Immature natural killer cell (primary cell): Measurements from ENCODE around the gene CAPZA1. TPM values are rescaled to one million over a fixed set of nuclear protein-coding genes. Genes with fewer than 3 reads are reported as not detected.

Source experiments
- DNase-seq, 3 donors: peaks; one replicate each; pipeline ENCODE4 v3.0.0; 2022; ENCODE audit warnings: mixed read lengths in 1 of 3
- H3K27ac Mint-ChIP-seq, 6 donors: one replicate each; pipeline ENCODE4 v1.8.0; 2020; ENCODE audit warnings: mixed read lengths in 6 of 6, mild to moderate bottlenecking in 5 of 6, inconsistent platforms in 4 of 6, moderate library complexity in 3 of 6
- H3K27me3 Mint-ChIP-seq, 3 donors: one replicate each; pipeline ENCODE4 v1.8.0; 2020 to 2021; ENCODE audit warnings: low read depth in 3 of 3, mild to moderate bottlenecking in 3 of 3, mixed read lengths in 3 of 3, moderate library complexity in 3 of 3, inconsistent platforms in 1 of 3
- H3K36me3 Mint-ChIP-seq, 3 donors: one replicate each; pipeline ENCODE4 v1.8.0; 2020; ENCODE audit warnings: mixed read lengths in 3 of 3, inconsistent platforms in 2 of 3, mild to moderate bottlenecking in 2 of 3
- H3K4me1 Mint-ChIP-seq, 2 donors: one replicate each; pipeline ENCODE4 v1.8.0; 2020; ENCODE audit warnings: inconsistent platforms in 2 of 2, mild to moderate bottlenecking in 2 of 2, mixed read lengths in 2 of 2, moderate library complexity in 1 of 2
- H3K4me3 Mint-ChIP-seq, 5 donors: one replicate each; pipeline ENCODE4 v1.8.0; 2020; ENCODE audit warnings: mild to moderate bottlenecking in 5 of 5, mixed read lengths in 5 of 5, inconsistent platforms in 3 of 5, moderate library complexity in 3 of 5
- H3K9me3 Mint-ChIP-seq, 6 donors: one replicate each; pipeline ENCODE4 v1.8.0; 2020; ENCODE audit warnings: mild to moderate bottlenecking in 6 of 6, mixed read lengths in 6 of 6, inconsistent platforms in 4 of 6, moderate library complexity in 3 of 6
- polyA plus RNA-seq, 3 donors: library from polyadenylated mRNA; unstranded; fragments of 300-500 nt; fragmentation: Illumina TruSeq; gene quantifications; one replicate each; pipeline ENCODE4 v1.2.3, GENCODE V29; 2021

CAPZA1 gene
- polyA plus RNA-seq, 3 donors from 2014 or later, result 199 to 264 (median 207) TPM

DNA sequence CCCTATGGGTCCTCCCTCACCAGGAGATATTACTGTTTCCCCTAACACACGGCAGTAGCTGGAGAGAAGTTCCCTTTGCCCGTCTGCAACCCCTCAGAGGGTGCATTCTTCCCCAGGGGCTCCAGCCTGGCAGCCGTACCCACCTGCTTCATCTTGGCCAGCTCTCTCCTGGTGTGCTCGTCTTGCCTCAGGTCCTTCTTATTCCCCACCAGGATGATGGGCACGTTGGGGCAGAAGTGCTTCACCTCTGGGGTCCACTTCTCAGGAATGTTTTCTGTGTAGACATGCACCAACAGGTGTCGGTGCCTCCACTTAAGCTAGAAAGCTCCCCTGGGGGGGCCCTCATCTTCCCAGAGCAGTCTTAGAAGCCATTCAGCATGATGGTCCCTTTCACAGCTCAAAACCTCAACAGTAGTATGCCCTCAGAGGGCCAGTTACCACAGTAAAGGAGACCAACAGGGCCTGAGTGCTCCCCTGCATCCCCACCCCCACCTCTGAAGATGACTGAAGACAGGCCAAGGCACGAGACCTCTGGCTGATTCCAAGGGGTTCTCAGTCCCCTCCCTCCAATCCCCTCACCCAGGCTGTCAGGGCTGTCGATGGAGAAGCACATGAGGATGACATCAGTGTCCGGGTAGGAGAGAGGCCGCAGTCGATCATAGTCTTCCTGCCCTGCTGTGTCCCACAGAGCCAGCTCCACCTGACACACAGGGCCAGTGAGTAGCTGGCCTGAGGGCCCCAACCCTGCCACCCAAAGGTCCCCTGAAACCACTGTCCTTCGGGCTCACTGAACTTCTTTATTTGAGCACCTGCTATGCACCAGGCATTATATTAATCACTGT, 83.0 kb downstream of the CAPZA1 start:
- Mint-ChIP-seq H3K4me3 (peak overlapping the region; percentile 21 to 83 (median 57)), H3K9me3 (no peaks in the 10 kb centered on the region), H3K27ac (peak overlapping the region; percentile 85 to 97 (median 94)), H3K4me1 (peaks cover 84 to 87% of the 10 kb centered on the region in 2 donors), H3K27me3 (peaks cover 2 to 14% (median 12%) of the 10 kb centered on the region in 3 donors), H3K36me3 (peaks cover 0 to 25% (median 9%) of the 10 kb centered on the region in 3 donors)
- no peak for DNase-seq

DNA sequence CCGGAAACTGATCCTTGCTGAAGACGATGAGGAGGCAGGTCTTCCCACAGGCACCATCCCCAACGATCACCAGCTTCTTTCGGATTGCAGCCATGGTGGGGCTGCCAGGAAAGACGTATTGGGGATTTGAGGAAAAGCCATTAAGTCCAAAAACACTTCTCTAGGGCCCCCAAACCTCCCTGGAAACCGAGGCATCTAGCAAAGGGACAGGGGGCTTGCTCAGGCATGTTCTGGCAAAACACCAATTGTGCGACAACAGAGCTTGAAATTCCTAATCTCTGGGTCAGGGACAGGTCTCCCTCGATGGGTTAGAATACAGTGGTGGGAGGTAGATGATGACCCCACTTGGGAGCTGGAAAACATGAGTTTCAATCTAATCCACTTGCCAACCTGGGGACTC, 84.1 kb downstream of the CAPZA1 start:
- Mint-ChIP-seq H3K36me3 (peaks cover 0 to 22% (median 9%) of the 10 kb centered on the region in 3 donors), H3K27me3 (peaks cover 2 to 14% (median 12%) of the 10 kb centered on the region in 3 donors), H3K4me3 (peak overlapping the region; percentile 88 to 99 (median 92)), H3K27ac (peak overlapping the region; percentile 67 to 97 (median 94)), H3K4me1 (peaks cover 84 to 87% of the 10 kb centered on the region in 2 donors), H3K9me3 (no peaks in the 10 kb centered on the region)
- no peak for DNase-seq

DNA sequence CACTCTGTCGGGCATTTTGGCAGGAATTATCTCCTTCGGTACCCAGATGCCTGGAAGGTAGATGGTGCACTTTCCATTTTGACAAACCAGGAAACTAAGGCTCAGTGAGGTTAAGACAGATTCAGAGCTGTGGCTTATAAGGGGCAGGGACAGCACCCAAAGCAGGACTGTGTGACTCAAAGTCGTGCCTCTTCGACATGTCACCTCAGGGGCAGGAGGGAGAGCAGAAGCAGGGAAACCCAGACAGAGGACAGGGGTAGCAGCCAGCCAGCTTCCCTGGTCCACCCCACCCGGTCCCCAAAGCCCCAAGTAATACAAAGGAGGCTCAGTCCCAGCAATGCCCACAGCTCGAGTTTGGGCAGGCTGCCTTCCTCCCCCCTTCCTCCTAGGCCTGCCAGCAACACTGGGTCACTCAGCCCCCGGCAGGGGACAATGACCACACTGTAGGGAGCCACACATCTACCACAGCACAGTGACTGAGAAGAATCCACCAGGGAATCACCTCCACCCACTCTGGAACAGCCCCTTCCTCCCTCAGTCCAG, 84.8 kb downstream of the CAPZA1 start:
- no peak for DNase-seq

DNA sequence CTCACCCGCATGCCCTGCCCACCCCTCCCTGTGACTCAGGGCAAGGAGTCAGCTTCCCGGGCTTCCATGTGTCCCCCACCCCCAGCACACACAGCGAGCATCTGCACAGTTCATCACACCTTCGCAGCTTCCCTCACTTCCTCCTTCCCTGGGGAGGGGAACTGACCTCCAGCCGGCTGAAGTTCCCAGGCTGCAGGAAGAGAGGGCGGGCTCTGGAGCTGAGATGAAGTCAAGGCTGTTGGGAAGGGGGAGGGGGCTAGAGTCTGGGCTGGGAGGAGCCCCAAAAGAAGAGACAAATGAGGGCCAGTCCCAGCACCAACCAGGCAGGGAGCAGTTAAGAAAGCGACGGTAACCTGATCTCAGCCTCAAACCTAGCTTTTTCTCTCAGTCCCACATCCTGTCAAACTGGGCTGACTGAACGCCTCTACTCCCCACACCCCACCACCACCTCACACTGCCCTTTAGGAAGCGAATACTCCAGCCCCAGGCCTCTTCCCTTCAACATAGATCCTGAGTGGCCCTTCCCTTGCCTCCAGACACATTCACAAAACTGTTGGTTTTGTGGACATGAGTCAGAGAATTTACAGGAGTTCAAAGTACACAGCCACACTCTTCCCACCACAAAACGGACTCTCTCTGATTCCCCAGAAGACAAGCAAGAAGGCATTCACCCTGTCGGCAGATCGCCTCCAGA, 85.4 kb downstream of the CAPZA1 start:
- Mint-ChIP-seq H3K27ac (peak overlapping the region; percentile 90 to 97 (median 95)), H3K4me1 (peaks cover 70 to 74% of the 10 kb centered on the region in 2 donors)

More for the DNA sequence above, 84.8 kb downstream of the CAPZA1 start:
- Mint-ChIP-seq H3K4me3 (peak overlapping the region; percentile 88 to 99 (median 92)), H3K4me1 (peaks cover 76 to 81% of the 10 kb centered on the region in 2 donors), H3K9me3 (no peaks in the 10 kb centered on the region), H3K27me3 (peaks cover 2 to 14% (median 12%) of the 10 kb centered on the region in 3 donors), H3K27ac (peak overlapping the region; percentile 90 to 97 (median 95)), H3K36me3 (peaks cover 0 to 17% (median 9%) of the 10 kb centered on the region in 3 donors)

DNA sequence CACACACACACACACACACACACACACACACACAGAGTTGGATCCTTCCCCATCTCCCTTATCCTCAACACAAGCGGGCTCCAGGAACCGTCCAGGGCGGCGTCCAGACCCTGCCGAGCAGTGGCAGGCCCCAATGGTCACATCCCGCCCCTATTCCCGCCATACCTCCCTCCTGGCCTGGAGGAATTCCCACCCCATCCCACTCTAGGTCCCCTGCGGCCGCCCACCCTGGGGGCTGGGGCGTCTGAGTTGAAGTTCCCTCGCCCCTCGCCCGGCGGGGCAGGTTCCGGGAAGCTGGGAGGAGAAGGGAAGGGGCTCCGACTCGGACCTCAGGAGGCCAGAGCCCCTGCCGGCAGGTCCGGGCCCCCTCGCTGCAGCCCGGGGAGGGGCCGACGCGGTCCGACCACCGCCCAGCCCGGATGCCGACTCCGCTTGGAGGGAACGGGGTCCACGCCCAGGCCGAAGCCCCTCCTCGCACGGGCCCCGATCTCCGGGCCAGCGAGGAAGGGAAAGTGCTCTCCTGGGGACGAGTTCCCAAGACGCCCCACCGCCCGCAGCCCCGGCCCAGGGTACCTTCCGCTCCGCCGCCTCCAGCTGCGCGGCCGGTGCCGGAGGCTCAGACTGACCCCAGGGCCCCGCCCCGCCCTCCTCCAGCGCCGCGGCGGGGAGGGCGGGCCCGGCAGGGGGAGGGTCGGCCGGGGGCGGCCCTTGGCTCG, 87.0 kb downstream of the CAPZA1 start, which contains the start of gene RHOC:
Gene RHOC (minus strand): TSS at position 623 of the 716 bp plus-strand sequence. CDS start 3,328 bp downstream, outside the sequence.
- peaks cover 0 to 9% (median 9%) of the 10 kb centered on the region in 3 donors for H3K36me3 Mint-ChIP-seq
- H3K4me3 Mint-ChIP-seq, result peak within 1 kb of the TSS; percentile 90 to 99 (median 92)
- DNase-seq, result peak; percentile 70 to 75 (median 70)
- H3K27ac Mint-ChIP-seq, result peak within 1 kb of the TSS; percentile 91 to 97 (median 95)
- peaks cover 2 to 13% (median 10%) of the 10 kb centered on the region in 3 donors for H3K27me3 Mint-ChIP-seq
- no peaks in the 10 kb centered on the region for H3K9me3 Mint-ChIP-seq
- peaks cover 54 to 59% of the 10 kb centered on the region in 2 donors for H3K4me1 Mint-ChIP-seq

More for the DNA sequence above, 85.4 kb downstream of the CAPZA1 start:
- Mint-ChIP-seq H3K36me3 (peaks cover 0 to 12% (median 9%) of the 10 kb centered on the region in 3 donors), H3K4me3 (peak overlapping the region; percentile 88 to 99 (median 92)), H3K9me3 (no peaks in the 10 kb centered on the region), H3K27me3 (peaks cover 2 to 14% (median 10%) of the 10 kb centered on the region in 3 donors)
- peak; percentile 65 to 71 (median 67) for DNase-seq

DNA sequence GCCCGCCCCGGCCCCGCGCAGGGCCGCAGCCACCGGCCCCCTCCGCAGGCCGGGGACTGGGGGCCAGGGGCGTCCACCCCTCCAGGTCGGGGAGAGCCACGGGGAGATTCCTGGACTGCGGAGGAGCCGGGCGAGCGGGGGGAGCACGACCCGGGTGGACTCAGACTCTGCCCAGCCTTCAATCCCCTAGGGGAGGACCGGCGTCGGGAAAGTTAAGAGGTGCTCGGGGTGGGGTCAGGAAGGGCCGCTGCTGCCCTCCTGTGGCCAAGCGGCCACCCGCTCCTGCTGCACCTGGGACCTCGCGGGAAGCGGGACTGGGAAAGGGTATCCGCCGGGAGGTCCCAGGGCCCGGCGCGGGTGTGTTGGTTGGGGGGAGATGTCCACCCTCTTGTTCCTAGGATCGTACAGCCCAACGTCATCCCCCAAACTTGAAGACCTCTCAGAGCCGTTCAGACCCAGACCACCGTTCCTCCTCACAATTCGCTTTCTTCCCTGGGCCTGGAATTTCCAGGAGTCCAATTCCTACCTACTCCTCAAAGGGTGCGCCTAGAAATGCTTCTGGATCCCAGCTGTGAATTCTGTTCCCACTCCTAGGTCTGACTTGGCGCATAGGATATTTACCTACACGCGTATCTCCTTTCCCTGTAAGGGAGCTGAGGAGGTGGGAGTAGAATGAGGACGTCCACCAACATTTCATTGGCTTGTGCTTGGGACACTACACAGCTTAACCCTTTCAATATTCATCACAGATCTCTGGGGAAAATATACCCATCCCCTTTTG, 87.8 kb downstream of the CAPZA1 start:
- DNase-seq, result peak; percentile 73 to 76 (median 75)
- Mint-ChIP-seq H3K4me3 (peak overlapping the region; percentile 83 to 90 (median 87)), H3K27me3 (peaks cover 2 to 13% (median 10%) of the 10 kb centered on the region in 3 donors), H3K36me3 (peaks cover 0 to 5% (median 3%) of the 10 kb centered on the region in 3 donors), H3K27ac (peak overlapping the region; percentile 71 to 93 (median 82)), H3K9me3 (no peaks in the 10 kb centered on the region), H3K4me1 (peaks cover 47 to 51% of the 10 kb centered on the region in 2 donors)

DNA sequence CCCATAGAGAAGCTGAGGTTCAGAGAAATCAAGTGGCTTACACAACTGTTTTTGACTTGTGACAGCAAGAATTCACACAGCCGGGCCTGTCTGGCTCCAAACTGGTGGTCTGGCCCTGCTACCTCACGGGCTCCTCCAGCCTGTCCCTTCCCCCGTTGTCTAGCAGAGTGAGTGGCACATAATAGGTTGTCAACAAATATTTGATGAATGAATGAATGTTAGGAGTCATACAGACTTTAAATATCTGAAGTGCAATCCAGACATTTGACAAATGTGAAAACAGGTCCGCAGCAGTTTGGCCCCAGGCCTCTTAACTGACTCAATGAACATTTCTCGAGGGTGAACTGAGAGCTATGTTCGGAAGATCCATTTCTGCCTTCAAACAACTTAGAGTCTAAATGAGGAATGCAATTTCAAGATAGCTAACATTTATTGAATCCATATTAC, 88.4 kb downstream of the CAPZA1 start:
- Mint-ChIP-seq H3K4me3 (peak overlapping the region; percentile 83 to 90 (median 87)), H3K27ac (peak overlapping the region; percentile 63 to 91 (median 80)), H3K36me3 (peaks cover 0 to 3% (median 3%) of the 10 kb centered on the region in 3 donors), H3K4me1 (peaks cover 40 to 45% of the 10 kb centered on the region in 2 donors), H3K9me3 (no peaks in the 10 kb centered on the region), H3K27me3 (peaks cover 5 to 13% (median 10%) of the 10 kb centered on the region in 3 donors)
- no peak for DNase-seq

DNA sequence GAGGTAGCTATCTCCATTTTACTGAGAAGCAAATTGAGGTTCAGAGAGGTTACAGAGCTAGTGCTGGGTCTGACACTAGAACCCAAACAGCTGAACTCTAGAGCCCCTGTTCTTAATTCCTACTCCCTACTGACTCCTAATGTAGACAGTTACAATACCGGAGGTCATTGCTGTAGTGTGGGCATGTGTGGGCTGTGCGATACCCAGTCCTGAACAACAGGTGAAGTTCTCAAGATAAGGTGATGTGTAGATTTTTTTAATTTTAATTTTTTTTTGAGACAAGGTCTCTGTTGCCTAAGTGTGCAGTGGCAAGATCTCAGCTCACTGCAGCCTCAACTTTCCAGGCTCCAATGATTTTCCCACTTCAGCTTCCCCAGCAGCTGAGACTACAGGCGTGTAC, 88.9 kb downstream of the CAPZA1 start:
- peak overlapping the region in 4 of 5 donors; percentile 83 to 89 (median 86) for H3K4me3 Mint-ChIP-seq
- peaks cover 37 to 41% of the 10 kb centered on the region in 2 donors for H3K4me1 Mint-ChIP-seq

DNA sequence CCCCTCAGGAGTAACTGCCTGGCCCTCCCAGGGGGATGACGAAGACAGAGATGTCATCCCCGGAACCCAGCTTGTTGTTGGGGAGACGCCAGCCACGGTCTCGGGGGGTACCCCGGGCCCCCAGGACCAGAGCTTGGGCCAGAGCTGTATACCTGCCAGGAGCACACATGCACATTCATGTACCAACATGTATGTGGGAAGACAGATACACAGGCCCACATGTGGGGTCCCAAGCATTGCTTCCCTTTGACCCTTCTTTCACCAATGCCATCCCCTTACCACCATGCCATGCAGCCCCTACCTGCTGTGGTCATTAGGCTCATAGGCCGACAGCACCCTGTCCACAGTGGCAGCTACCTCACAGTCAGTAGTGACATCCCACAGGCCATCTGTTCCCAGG, 90.5 kb downstream of the CAPZA1 start:
- H3K36me3 Mint-ChIP-seq, result no peaks in the 10 kb centered on the region
- H3K27ac Mint-ChIP-seq, result no peak overlapping the region
- H3K4me1 Mint-ChIP-seq, result peaks cover 30 to 35% of the 10 kb centered on the region in 2 donors
- no peak for DNase-seq
- H3K4me3 Mint-ChIP-seq, result no peak overlapping the region
- H3K27me3 Mint-ChIP-seq, result peaks cover 9 to 10% (median 9%) of the 10 kb centered on the region in 3 donors
- no peaks in the 10 kb centered on the region for H3K9me3 Mint-ChIP-seq

More for the DNA sequence above, 88.9 kb downstream of the CAPZA1 start:
- DNase-seq, result no peak
- peaks cover 5 to 13% (median 10%) of the 10 kb centered on the region in 3 donors for H3K27me3 Mint-ChIP-seq
- H3K27ac Mint-ChIP-seq, result no peak overlapping the region
- no peaks in the 10 kb centered on the region for H3K9me3 Mint-ChIP-seq
- H3K36me3 Mint-ChIP-seq, result no peaks in the 10 kb centered on the region

DNA sequence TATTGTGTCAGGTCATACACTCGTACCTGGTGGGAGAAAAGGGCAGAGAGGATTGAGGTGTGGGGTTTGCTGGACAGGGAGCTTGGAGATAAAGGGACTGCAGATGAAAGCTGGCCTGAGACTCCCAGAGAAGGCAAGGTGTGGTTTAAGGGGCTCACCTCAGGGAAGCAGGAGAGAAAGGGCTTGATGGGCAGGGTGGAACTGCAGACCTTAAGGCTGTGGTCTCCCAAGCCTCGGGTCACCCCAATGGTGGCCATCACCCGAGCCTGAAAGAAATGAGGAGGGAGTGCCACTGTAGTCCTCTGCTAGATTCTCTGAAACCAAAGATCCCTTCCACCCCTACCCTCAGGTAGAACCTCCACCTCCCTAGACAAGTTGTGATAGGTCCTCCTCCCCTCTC, 91.0 kb downstream of the CAPZA1 start:
- no peaks in the 10 kb centered on the region for H3K36me3 Mint-ChIP-seq
- no peaks in the 10 kb centered on the region for H3K9me3 Mint-ChIP-seq
- H3K27me3 Mint-ChIP-seq, result peaks cover 7 to 10% (median 9%) of the 10 kb centered on the region in 3 donors
- peaks cover 28 to 35% of the 10 kb centered on the region in 2 donors for H3K4me1 Mint-ChIP-seq
- H3K27ac Mint-ChIP-seq, result no peak overlapping the region
- no peak overlapping the region for H3K4me3 Mint-ChIP-seq
- DNase-seq, result no peak

DNA sequence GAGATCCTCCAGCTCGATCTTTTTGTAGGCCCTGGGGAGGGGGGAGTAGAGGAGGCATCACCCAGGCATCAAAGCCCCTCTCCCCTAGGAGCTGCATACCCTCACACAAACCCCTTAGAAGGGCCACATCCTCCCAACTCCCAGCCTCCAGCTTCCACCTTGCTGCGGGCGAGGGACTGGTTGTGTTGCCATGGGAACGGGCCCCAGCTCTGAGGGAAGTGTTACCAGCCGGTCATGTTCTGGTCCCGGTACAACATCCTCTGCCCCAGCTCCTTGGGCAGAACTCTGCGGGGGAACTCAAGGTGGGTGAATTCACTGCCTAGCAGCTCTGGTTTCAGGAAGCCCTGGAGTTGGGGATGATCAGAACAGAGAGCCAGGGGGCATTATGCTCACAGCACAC, 91.4 kb downstream of the CAPZA1 start:
- DNase-seq, result no peak

DNA sequence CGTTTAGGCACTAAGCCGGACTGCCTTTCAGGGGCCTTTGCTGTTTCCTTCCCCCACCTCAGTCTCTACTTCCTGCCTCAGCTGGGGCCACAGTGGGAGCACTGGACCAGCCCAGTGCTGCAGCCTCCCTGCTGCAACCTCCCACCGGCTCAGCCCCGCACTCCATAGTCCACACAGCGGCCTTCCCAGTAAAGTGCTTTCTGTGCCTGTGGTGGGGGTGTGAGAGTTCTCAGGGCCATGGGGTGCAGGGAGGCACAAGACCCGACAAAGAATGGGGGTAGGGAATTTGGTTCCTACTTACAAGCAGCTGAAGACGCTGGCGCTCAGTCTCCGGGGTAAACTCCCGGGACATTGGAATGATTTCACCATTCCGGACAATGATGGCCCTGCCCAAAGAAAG, 92.0 kb downstream of the CAPZA1 start:
- DNase-seq, result no peak
- no peak overlapping the region for H3K4me3 Mint-ChIP-seq
- peaks cover 28 to 34% of the 10 kb centered on the region in 2 donors for H3K4me1 Mint-ChIP-seq
- H3K9me3 Mint-ChIP-seq, result no peaks in the 10 kb centered on the region
- H3K27ac Mint-ChIP-seq, result no peak overlapping the region
- peaks cover 0 to 8% (median 4%) of the 10 kb centered on the region in 3 donors for H3K27me3 Mint-ChIP-seq
- no peaks in the 10 kb centered on the region for H3K36me3 Mint-ChIP-seq

More for the DNA sequence above, 91.4 kb downstream of the CAPZA1 start:
- no peak overlapping the region for H3K4me3 Mint-ChIP-seq
- peaks cover 28 to 35% of the 10 kb centered on the region in 2 donors for H3K4me1 Mint-ChIP-seq
- H3K9me3 Mint-ChIP-seq, result no peaks in the 10 kb centered on the region
- H3K27me3 Mint-ChIP-seq, result peaks cover 5 to 10% (median 6%) of the 10 kb centered on the region in 3 donors
- no peak overlapping the region for H3K27ac Mint-ChIP-seq
- H3K36me3 Mint-ChIP-seq, result no peaks in the 10 kb centered on the region
